PFSK-1 (cell line): ENCODE measurements around the gene NT5C2.

Experiments used
- POLR2AphosphoS5 ChIP-seq: IDR thresholded peaks from 2 replicates; pipeline ENCODE4 v1.6.1; 2012; ENCODE audit warnings: low read depth, mild to moderate bottlenecking, control low read depth, low read length, moderate library complexity
- REST ChIP-seq, 2 experiments: IDR thresholded peaks; 2 replicates each; pipeline versions ENCODE4 v1.6.1 to v1.8.0; 2011 to 2012; ENCODE audit warnings: low read depth in 2 of 2, low read length in 2 of 2, control low read depth in 1 of 2, inconsistent platforms in 1 of 2, mild to moderate bottlenecking in 1 of 2, moderate library complexity in 1 of 2; ENCODE audit not compliant: insufficient read depth in 1 of 2
- SIN3A ChIP-seq: IDR thresholded peaks from 2 replicates; pipeline ENCODE4 v1.6.1; 2012; ENCODE audit warnings: mild to moderate bottlenecking, low read length, moderate library complexity, borderline replicate concordance; ENCODE audit not compliant: insufficient read depth
- TAF1 ChIP-seq: IDR thresholded peaks from 2 replicates; pipeline ENCODE4 v1.6.1; 2012; ENCODE audit warnings: low read length, control low read depth, borderline replicate concordance; ENCODE audit not compliant: insufficient read depth

GRCh38 chr10:103204353-103205255, 11.5 kb upstream of the NT5C2 start:
- TF ChIP-seq TAF1 (no peak), REST (IDR thresholded peaks at IDR 0.05; ENCODE audit: insufficient read depth in 1 of 2, low read depth in 2 of 2, low read length in 2 of 2) (no peak), POLR2AphosphoS5 (no peak), SIN3A (no peak)
